ENCODE measurements around the gene DOK3. TPM values are rescaled to one million over a fixed set of nuclear protein-coding genes. Genes with fewer than 3 reads are reported as not detected.

DOK3 gene
- total and polyA plus RNA-seq, 2 of the 13 experiments (the other 11 are each of a cell fraction or from before 2014, with no cell fraction given) = 1.4 to 1.5 TPM

- TF ChIP-seq STAT5B (CRISPR knock-in tag; IDR thresholded peaks at IDR 0.05) (no peak), DDIT3 (CRISPR knock-in tag; IDR thresholded peaks at IDR 0.05) (no peak), ZZZ3 (CRISPR knock-in tag; IDR thresholded peaks at IDR 0.05; ENCODE audit: borderline replicate concordance) (no peak), ARNT2 (CRISPR knock-in tag; IDR thresholded peaks at IDR 0.05; ENCODE audit: low read depth) (no peak), AGO1 (IDR thresholded peaks at IDR 0.05; ENCODE audit: low read depth, low read length, poor library complexity, severe bottlenecking) (no peak), MLXIP (CRISPR knock-in tag; IDR thresholded peaks at IDR 0.05; ENCODE audit: borderline replicate concordance) (no peak), SRY (CRISPR knock-in tag; IDR thresholded peaks at IDR 0.05) (no peak), ZNF549 (CRISPR knock-in tag; IDR thresholded peaks at IDR 0.05) (no peak), CREM (IDR thresholded peaks at IDR 0.05) (no peak), CREM (CRISPR knock-in tag; IDR thresholded peaks at IDR 0.05) (no peak), ZBTB38 (CRISPR knock-in tag; IDR thresholded peaks at IDR 0.05) (no peak)
- TF ChIP-seq, protein P1, sequence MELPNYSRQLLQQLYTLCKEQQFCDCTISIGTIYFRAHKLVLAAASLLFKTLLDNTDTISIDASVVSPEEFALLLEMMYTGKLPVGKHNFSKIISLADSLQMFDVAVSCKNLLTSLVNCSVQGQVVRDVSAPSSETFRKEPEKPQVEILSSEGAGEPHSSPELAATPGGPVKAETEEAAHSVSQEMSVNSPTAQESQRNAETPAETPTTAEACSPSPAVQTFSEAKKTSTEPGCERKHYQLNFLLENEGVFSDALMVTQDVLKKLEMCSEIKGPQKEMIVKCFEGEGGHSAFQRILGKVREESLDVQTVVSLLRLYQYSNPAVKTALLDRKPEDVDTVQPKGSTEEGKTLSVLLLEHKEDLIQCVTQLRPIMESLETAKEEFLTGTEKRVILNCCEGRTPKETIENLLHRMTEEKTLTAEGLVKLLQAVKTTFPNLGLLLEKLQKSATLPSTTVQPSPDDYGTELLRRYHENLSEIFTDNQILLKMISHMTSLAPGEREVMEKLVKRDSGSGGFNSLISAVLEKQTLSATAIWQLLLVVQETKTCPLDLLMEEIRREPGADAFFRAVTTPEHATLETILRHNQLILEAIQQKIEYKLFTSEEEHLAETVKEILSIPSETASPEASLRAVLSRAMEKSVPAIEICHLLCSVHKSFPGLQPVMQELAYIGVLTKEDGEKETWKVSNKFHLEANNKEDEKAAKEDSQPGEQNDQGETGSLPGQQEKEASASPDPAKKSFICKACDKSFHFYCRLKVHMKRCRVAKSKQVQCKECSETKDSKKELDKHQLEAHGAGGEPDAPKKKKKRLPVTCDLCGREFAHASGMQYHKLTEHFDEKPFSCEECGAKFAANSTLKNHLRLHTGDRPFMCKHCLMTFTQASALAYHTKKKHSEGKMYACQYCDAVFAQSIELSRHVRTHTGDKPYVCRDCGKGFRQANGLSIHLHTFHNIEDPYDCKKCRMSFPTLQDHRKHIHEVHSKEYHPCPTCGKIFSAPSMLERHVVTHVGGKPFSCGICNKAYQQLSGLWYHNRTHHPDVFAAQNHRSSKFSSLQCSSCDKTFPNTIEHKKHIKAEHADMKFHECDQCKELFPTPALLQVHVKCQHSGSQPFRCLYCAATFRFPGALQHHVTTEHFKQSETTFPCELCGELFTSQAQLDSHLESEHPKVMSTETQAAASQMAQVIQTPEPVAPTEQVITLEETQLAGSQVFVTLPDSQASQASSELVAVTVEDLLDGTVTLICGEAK (IDR thresholded peaks at IDR 0.05) = no peak
- TF ChIP-seq, protein P1 (CRISPR knock-in tag; IDR thresholded peaks at IDR 0.05) = no peak
- TF ChIP-seq, protein P2, sequence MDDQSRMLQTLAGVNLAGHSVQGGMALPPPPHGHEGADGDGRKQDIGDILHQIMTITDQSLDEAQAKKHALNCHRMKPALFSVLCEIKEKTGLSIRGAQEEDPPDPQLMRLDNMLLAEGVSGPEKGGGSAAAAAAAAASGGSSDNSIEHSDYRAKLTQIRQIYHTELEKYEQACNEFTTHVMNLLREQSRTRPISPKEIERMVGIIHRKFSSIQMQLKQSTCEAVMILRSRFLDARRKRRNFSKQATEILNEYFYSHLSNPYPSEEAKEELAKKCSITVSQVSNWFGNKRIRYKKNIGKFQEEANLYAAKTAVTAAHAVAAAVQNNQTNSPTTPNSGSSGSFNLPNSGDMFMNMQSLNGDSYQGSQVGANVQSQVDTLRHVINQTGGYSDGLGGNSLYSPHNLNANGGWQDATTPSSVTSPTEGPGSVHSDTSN (CRISPR knock-in tag; IDR thresholded peaks at IDR 0.05; ENCODE audit: borderline replicate concordance) = no peak
Measured at GRCh38 chr5:177538876-177539275, 29.2 kb upstream of the DOK3 start (continued).
